Measurements from ENCODE around the gene HOXB1. TPM values are rescaled to one million over a fixed set of nuclear protein-coding genes. Genes with fewer than 3 reads are reported as not detected.
"Not testable (repeated sequence)": the region's sequence is repeated elsewhere in the genome, so short reads cannot be mapped to it uniquely, and the experiment has no call there.

HOXB1 gene
- total RNA-seq, 2 experiments from 2014 or later = not detected

- intact Hi-C loops (cut with micrococcal nuclease) = loop anchor here (5.0 kb wide), 2 partner anchors 52 to 153 kb away; no protein-coding TSS in a partner anchor
- Mint-ChIP-seq H3K4me1 (ENCODE audit: low read depth) (peaks cover 19% of the 10 kb centered on the region), H3K9me3 (no peaks in the 10 kb centered on the region), H3K27me3 (ENCODE audit: low read depth) (peaks cover 17% of the 10 kb centered on the region), H3K27ac (no peak overlapping the region), H3K4me3 (no peak overlapping the region), H3K36me3 (ENCODE audit: low read depth) (no peaks in the 10 kb centered on the region)
- no peak for DNase-seq
- CTCF ChIA-PET = interaction anchor here (1.8 to 3.0 kb wide), 2 partner anchors 88 to 102 kb away, joined by 5 to 24 read pairs; partner anchors contain the start of gene HOXB5
Observed at GRCh38 chr17:48490451-48490892, 40.3 kb downstream of the HOXB1 start.

GRCh38 chr17:48489781-48490180 lies 41.0 kb downstream of the HOXB1 start:
- DNase-seq = no peak
- CTCF ChIA-PET = no interaction called here
- Mint-ChIP-seq H3K9me3 (no peaks in the 10 kb centered on the region), H3K27ac (no peak overlapping the region), H3K27me3 (ENCODE audit: low read depth) (peaks cover 17% of the 10 kb centered on the region), H3K36me3 (ENCODE audit: low read depth) (no peaks in the 10 kb centered on the region), H3K4me1 (ENCODE audit: low read depth) (peaks cover 20% of the 10 kb centered on the region), H3K4me3 (no peak overlapping the region)
- intact Hi-C loops (cut with micrococcal nuclease) = loop anchor here (5.0 kb wide), 2 partner anchors 53 to 152 kb away; no protein-coding TSS in a partner anchor

GRCh38 chr17:48488548-48489106 lies 42.2 kb downstream of the HOXB1 start:
- intact Hi-C loops (cut with micrococcal nuclease) = no loop called here
- Mint-ChIP-seq H3K4me1 (ENCODE audit: low read depth) (peaks cover 30% of the 10 kb centered on the region), H3K4me3 (no peak overlapping the region), H3K36me3 (ENCODE audit: low read depth) (no peaks in the 10 kb centered on the region), H3K27me3 (ENCODE audit: low read depth) (peaks cover 14% of the 10 kb centered on the region), H3K27ac (no peak overlapping the region), H3K9me3 (no peaks in the 10 kb centered on the region)
- CTCF ChIA-PET = no interaction called here
- DNase-seq = no peak

GRCh38 chr17:48487221-48487620 lies 43.6 kb downstream of the HOXB1 start:
- Mint-ChIP-seq H3K27me3 (ENCODE audit: low read depth) (peaks cover 8% of the 10 kb centered on the region), H3K36me3 (ENCODE audit: low read depth) (no peaks in the 10 kb centered on the region), H3K27ac (no peak overlapping the region), H3K9me3 (no peaks in the 10 kb centered on the region), H3K4me3 (no peak overlapping the region), H3K4me1 (ENCODE audit: low read depth) (peaks cover 35% of the 10 kb centered on the region)
- CTCF ChIA-PET = interaction anchor here (0.7 to 1.3 kb wide), 5 partner anchors 34 to 408 kb away, joined by 3 read pairs; partner anchors contain the start of gene HOXB5
- DNase-seq = no peak
- intact Hi-C loops (cut with micrococcal nuclease) = no loop called here

GRCh38 chr17:48486557-48486956 lies 44.3 kb downstream of the HOXB1 start:
- H3K36me3 Mint-ChIP-seq (ENCODE audit: low read depth) = no peaks in the 10 kb centered on the region
- DNase-seq = no peak
- H3K9me3 Mint-ChIP-seq = no peaks in the 10 kb centered on the region
- peaks cover 8% of the 10 kb centered on the region for H3K27me3 Mint-ChIP-seq (ENCODE audit: low read depth)
- no peak overlapping the region for H3K27ac Mint-ChIP-seq
- CTCF ChIA-PET = interaction anchor here (0.6 to 1.2 kb wide), 5 partner anchors 35 to 624 kb away, joined by 3 to 6 read pairs (median 3); no protein-coding TSS in a partner anchor
- intact Hi-C loops (cut with micrococcal nuclease) = no loop called here
- H3K4me3 Mint-ChIP-seq = no peak overlapping the region
- peaks cover 31% of the 10 kb centered on the region for H3K4me1 Mint-ChIP-seq (ENCODE audit: low read depth)

- intact Hi-C loops (cut with micrococcal nuclease) = no loop called here
- Mint-ChIP-seq H3K4me1 (ENCODE audit: low read depth) (peaks cover 29% of the 10 kb centered on the region), H3K4me3 (no peak overlapping the region), H3K27ac (no peak overlapping the region), H3K36me3 (ENCODE audit: low read depth) (no peaks in the 10 kb centered on the region), H3K27me3 (ENCODE audit: low read depth) (peaks cover 4% of the 10 kb centered on the region), H3K9me3 (no peaks in the 10 kb centered on the region)
- CTCF ChIA-PET = no interaction called here
- DNase-seq = no peak
Observed at GRCh38 chr17:48484850-48485249, 46.0 kb downstream of the HOXB1 start.

- no peaks in the 10 kb centered on the region for H3K36me3 Mint-ChIP-seq (ENCODE audit: low read depth)
- CTCF ChIA-PET = interaction anchor here (1.1 kb wide), 1 partner anchor 134 kb away, joined by 3 read pairs; no protein-coding TSS in a partner anchor
- H3K27me3 Mint-ChIP-seq (ENCODE audit: low read depth) = peaks cover 4% of the 10 kb centered on the region
Observed at GRCh38 chr17:48484256-48484655, 46.6 kb downstream of the HOXB1 start.

GRCh38 chr17:48483471-48484131 lies 47.2 kb downstream of the HOXB1 start:
- peaks cover 27% of the 10 kb centered on the region for H3K4me1 Mint-ChIP-seq (ENCODE audit: low read depth)
- peaks cover 4% of the 10 kb centered on the region for H3K27me3 Mint-ChIP-seq (ENCODE audit: low read depth)
- H3K9me3 Mint-ChIP-seq = no peaks in the 10 kb centered on the region
- DNase-seq = peak; percentile 53
- H3K4me3 Mint-ChIP-seq = no peak overlapping the region
- no peak overlapping the region for H3K27ac Mint-ChIP-seq
- H3K36me3 Mint-ChIP-seq (ENCODE audit: low read depth) = no peaks in the 10 kb centered on the region
- intact Hi-C loops (cut with micrococcal nuclease) = no loop called here
- CTCF ChIA-PET = interaction anchor here (1.1 to 1.6 kb wide), 2 partner anchors 9 to 133 kb away, joined by 3 to 8 read pairs; no protein-coding TSS in a partner anchor

More at GRCh38 chr17:48484256-48484655, 46.6 kb downstream of the HOXB1 start:
- no peak overlapping the region for H3K4me3 Mint-ChIP-seq
- no peak for DNase-seq
- no peaks in the 10 kb centered on the region for H3K9me3 Mint-ChIP-seq
- intact Hi-C loops (cut with micrococcal nuclease) = no loop called here
- H3K4me1 Mint-ChIP-seq (ENCODE audit: low read depth) = peaks cover 29% of the 10 kb centered on the region
- H3K27ac Mint-ChIP-seq = no peak overlapping the region

- H3K27me3 Mint-ChIP-seq (ENCODE audit: low read depth) = peaks cover 4% of the 10 kb centered on the region
- no peaks in the 10 kb centered on the region for H3K9me3 Mint-ChIP-seq
- intact Hi-C loops (cut with micrococcal nuclease) = no loop called here
- no peak for DNase-seq
- no peaks in the 10 kb centered on the region for H3K36me3 Mint-ChIP-seq (ENCODE audit: low read depth)
- no peak overlapping the region for H3K4me3 Mint-ChIP-seq
- CTCF ChIA-PET = interaction anchor here (0.6 to 1.6 kb wide), 4 partner anchors 9 to 133 kb away, joined by 3 to 8 read pairs (median 4); no protein-coding TSS in a partner anchor
- peaks cover 22% of the 10 kb centered on the region for H3K4me1 Mint-ChIP-seq (ENCODE audit: low read depth)
- no peak overlapping the region for H3K27ac Mint-ChIP-seq
Observed at GRCh38 chr17:48483004-48483403, 47.8 kb downstream of the HOXB1 start.

GRCh38 chr17:48482301-48482700 lies 48.5 kb downstream of the HOXB1 start:
- CTCF ChIA-PET = interaction anchor here (1.6 kb wide), 1 partner anchor 10 kb away, joined by 8 read pairs; no protein-coding TSS in a partner anchor
- DNase-seq; intact Hi-C loops (cut with micrococcal nuclease); H3K27ac Mint-ChIP-seq; H3K9me3 Mint-ChIP-seq; H3K36me3 Mint-ChIP-seq (ENCODE audit: low read depth); H3K27me3 Mint-ChIP-seq (ENCODE audit: low read depth); H3K4me3 Mint-ChIP-seq: not testable (repeated sequence)
- H3K4me1 Mint-ChIP-seq (ENCODE audit: low read depth) = peaks cover 22% of the 10 kb centered on the region

GRCh38 chr17:48479014-48479402 lies 51.8 kb downstream of the HOXB1 start:
- DNase-seq = no peak
- H3K36me3 Mint-ChIP-seq (ENCODE audit: low read depth) = no peaks in the 10 kb centered on the region

More at GRCh38 chr17:48479014-48479402, 51.8 kb downstream of the HOXB1 start:
- Mint-ChIP-seq H3K27ac (no peak overlapping the region), H3K4me3 (no peak overlapping the region), H3K4me1 (ENCODE audit: low read depth) (peaks cover 14% of the 10 kb centered on the region), H3K27me3 (ENCODE audit: low read depth) (peaks cover 5% of the 10 kb centered on the region), H3K9me3 (no peaks in the 10 kb centered on the region)
- CTCF ChIA-PET = no interaction called here
- intact Hi-C loops (cut with micrococcal nuclease) = no loop called here
